Mesendoderm (in vitro differentiated cells): Measurements from ENCODE around the gene CRADD.
"Not testable (repeated sequence)": the region's sequence is repeated elsewhere in the genome, so short reads cannot be mapped to it uniquely, and the experiment has no call there.

Source experiments
- DNase-seq: peaks from one replicate; pipeline ENCODE4 v3.0.0; 2013
- H2AK5ac ChIP-seq: 2 replicates; pipeline ENCODE4 v1.6.1; 2013; ENCODE audit warnings: low read length, inconsistent platforms
- H2BK120ac ChIP-seq: 2 replicates; pipeline ENCODE4 v1.6.1; 2013; ENCODE audit warnings: low read depth, mild to moderate bottlenecking, low read length, moderate library complexity, mixed read lengths
- H2BK15ac ChIP-seq: replicated peaks from 2 replicates; pipeline ENCODE4 v1.6.1; 2013; ENCODE audit warnings: low read depth, mild to moderate bottlenecking, moderate library complexity
- H2BK5ac ChIP-seq: 2 replicates; pipeline ENCODE4 v1.6.1; 2013; ENCODE audit warnings: low read length, inconsistent platforms
- H3K18ac ChIP-seq: 2 replicates; pipeline ENCODE4 v1.6.1; 2013; ENCODE audit warnings: mild to moderate bottlenecking, low read length, mixed read lengths
- H3K23ac ChIP-seq: one replicate; pipeline ENCODE4 v1.6.1; 2013; ENCODE audit warnings: low read length
- H3K27ac ChIP-seq: 2 replicates; pipeline ENCODE4 v1.5.1; 2013; ENCODE audit warnings: low read depth, mild to moderate bottlenecking, inconsistent platforms, low read length, moderate library complexity
- H3K27me3 ChIP-seq: 2 replicates; pipeline ENCODE4 v1.6.1; 2013; ENCODE audit warnings: low read length, control low read depth, mild to moderate bottlenecking, inconsistent platforms; ENCODE audit not compliant: insufficient read depth, poor library complexity
- H3K36me3 ChIP-seq: 2 replicates; pipeline ENCODE4 v1.6.1; 2013; ENCODE audit warnings: low read length, inconsistent platforms; ENCODE audit not compliant: control insufficient read depth, insufficient read depth
- H3K4ac ChIP-seq: one replicate; pipeline ENCODE4 v1.6.1; 2013; ENCODE audit warnings: low read depth, mild to moderate bottlenecking, low read length, moderate library complexity
- H3K4me1 ChIP-seq: 2 replicates; pipeline ENCODE4 v1.6.1; 2013; ENCODE audit warnings: low read depth, low read length, inconsistent platforms; ENCODE audit not compliant: control insufficient read depth
- H3K4me2 ChIP-seq: 2 replicates; pipeline ENCODE4 v1.6.1; 2013; ENCODE audit warnings: low read length
- H3K4me3 ChIP-seq: 2 replicates; pipeline ENCODE4 v1.5.1; 2013; ENCODE audit warnings: mild to moderate bottlenecking, low read length
- H3K56ac ChIP-seq: one replicate; pipeline ENCODE4 v1.6.1; 2013; ENCODE audit warnings: low read length
- H3K79me1 ChIP-seq: 2 replicates; pipeline ENCODE4 v1.6.1; 2013; ENCODE audit warnings: low read length, inconsistent platforms
- H3K79me2 ChIP-seq: 2 replicates; pipeline ENCODE4 v1.6.1; 2013; ENCODE audit warnings: mild to moderate bottlenecking, low read length; ENCODE audit not compliant: control insufficient read depth, insufficient read depth
- H3K9ac ChIP-seq: 2 replicates; pipeline ENCODE4 v1.6.1; 2013; ENCODE audit warnings: low read length, inconsistent platforms
- H4K5ac ChIP-seq: one replicate; pipeline ENCODE4 v1.6.1; 2013; ENCODE audit warnings: low read length
- H4K8ac ChIP-seq: one replicate; pipeline ENCODE4 v1.6.1; 2013; ENCODE audit warnings: low read depth, mild to moderate bottlenecking, control low read depth, low read length, moderate library complexity
- WGBS: extraction: QIAGEN DNeasy Blood & Tissue Kit; methylation state at CpG from one replicate; pipeline ENCODE4 v1.1.7; 2013; ENCODE audit warnings: low lambda C conversion rate, missing lambda C conversion rate; ENCODE audit not compliant: insufficient coverage; ENCODE audit errors: extremely low coverage; 5-methylcytosine and 5-hydroxymethylcytosine counted together

CRADD gene

GRCh38 chr12:93707836-93708235 is 30.7 kb downstream of the CRADD start:
- H3K27ac ChIP-seq: no peak overlapping the region
- H3K79me1 ChIP-seq: no peaks in the 10 kb centered on the region
- H3K23ac ChIP-seq: no peak overlapping the region
- no peak overlapping the region for H2BK120ac ChIP-seq
- H3K9ac ChIP-seq: no peak overlapping the region
- WGBS: no CpG with 5 or more reads among the region's 1 CpG
- H3K56ac ChIP-seq: no peak overlapping the region
- H3K79me2 ChIP-seq: no peaks in the 10 kb centered on the region
- H2BK15ac ChIP-seq: no peak overlapping the region
- H2AK5ac ChIP-seq: no peak overlapping the region
- no peak overlapping the region for H3K4ac ChIP-seq
- H3K4me2 ChIP-seq: no peak overlapping the region
- no peak for DNase-seq
- H3K36me3 ChIP-seq: no peaks in the 10 kb centered on the region
- H2BK5ac ChIP-seq: no peak overlapping the region
- no peaks in the 10 kb centered on the region for H3K4me1 ChIP-seq
- H4K8ac ChIP-seq: no peak overlapping the region
- no peak overlapping the region for H3K18ac ChIP-seq
- H4K5ac ChIP-seq: no peak overlapping the region
- no peaks in the 10 kb centered on the region for H3K27me3 ChIP-seq
- H3K4me3 ChIP-seq: no peak overlapping the region

- Histone ChIP-seq H2BK5ac (no peak overlapping the region), H3K18ac (no peak overlapping the region), H2BK15ac (no peak overlapping the region), H3K4me3 (no peak overlapping the region), H3K4me2 (no peak overlapping the region), H3K27ac (no peak overlapping the region), H2AK5ac (no peak overlapping the region), H3K4me1 (no peaks in the 10 kb centered on the region), H4K8ac (no peak overlapping the region), H3K9ac (no peak overlapping the region), H3K79me1 (no peaks in the 10 kb centered on the region), H3K27me3 (no peaks in the 10 kb centered on the region), H4K5ac (no peak overlapping the region), H3K36me3 (no peaks in the 10 kb centered on the region), H3K4ac (no peak overlapping the region), H3K23ac (no peak overlapping the region), H3K79me2 (no peaks in the 10 kb centered on the region), H2BK120ac (no peak overlapping the region), H3K56ac (no peak overlapping the region)
- no peak for DNase-seq
- no CpG with 5 or more reads among the region's 2 CpGs for WGBS
These were observed 31.8 kb downstream of the CRADD start for GRCh38 chr12:93708952-93709351.

DNA sequence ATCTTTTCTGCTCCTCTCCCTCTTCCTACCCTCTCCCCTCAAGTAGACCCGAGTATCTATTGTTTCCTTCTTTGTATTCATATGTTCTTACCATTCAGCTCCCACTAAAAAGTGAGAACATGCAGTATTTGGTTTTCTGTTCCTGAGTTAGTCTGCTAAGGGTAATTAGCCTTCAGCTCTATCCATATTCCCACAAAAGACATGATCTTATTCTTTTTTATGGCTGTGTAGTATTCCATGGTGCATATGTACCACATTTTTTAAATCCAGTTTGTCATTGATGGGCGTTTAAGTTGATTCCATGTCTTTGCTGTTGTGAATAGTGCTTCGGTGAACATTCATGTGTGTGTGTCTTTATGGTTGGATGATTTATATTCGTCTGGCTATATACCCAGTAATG is 32.2 kb downstream of the CRADD start:
- Histone ChIP-seq H3K56ac (no peak overlapping the region), H3K79me2 (no peaks in the 10 kb centered on the region), H3K4me2 (no peak overlapping the region), H3K23ac (no peak overlapping the region), H2BK120ac (no peak overlapping the region), H3K18ac (no peak overlapping the region), H4K8ac (no peak overlapping the region), H3K4me1 (no peaks in the 10 kb centered on the region), H3K27ac (no peak overlapping the region), H3K4me3 (no peak overlapping the region), H3K36me3 (no peaks in the 10 kb centered on the region), H3K79me1 (no peaks in the 10 kb centered on the region), H2AK5ac (no peak overlapping the region), H2BK5ac (no peak overlapping the region), H3K9ac (no peak overlapping the region), H2BK15ac (no peak overlapping the region), H3K4ac (no peak overlapping the region), H4K5ac (no peak overlapping the region), H3K27me3 (no peaks in the 10 kb centered on the region)
- no peak for DNase-seq
- WGBS: no CpG with 5 or more reads among the region's 4 CpGs

DNA sequence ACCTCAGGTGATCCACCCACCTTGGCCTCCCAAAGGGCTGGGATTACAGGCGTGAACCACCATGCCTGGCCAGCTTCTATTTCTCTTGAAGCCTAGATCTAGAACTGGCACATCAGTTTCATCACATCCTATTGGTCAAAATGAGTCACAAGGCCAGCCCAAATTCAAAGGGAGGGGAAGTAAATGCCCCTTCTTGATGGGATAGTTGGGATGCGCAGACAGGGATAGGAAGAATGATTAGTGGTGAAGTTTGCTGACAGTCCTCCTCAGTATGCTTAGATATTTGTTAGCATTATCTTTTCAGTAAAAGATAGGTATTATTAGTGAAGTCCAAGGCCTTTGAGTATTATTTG is 33.4 kb downstream of the CRADD start:
- Histone ChIP-seq H3K56ac (no peak overlapping the region), H3K4ac (no peak overlapping the region), H3K79me1 (no peaks in the 10 kb centered on the region), H4K5ac (no peak overlapping the region), H3K79me2 (no peaks in the 10 kb centered on the region), H3K23ac (no peak overlapping the region), H3K36me3 (no peaks in the 10 kb centered on the region), H2BK120ac (no peak overlapping the region), H2BK15ac (no peak overlapping the region), H3K9ac (no peak overlapping the region), H2AK5ac (no peak overlapping the region), H3K18ac (no peak overlapping the region), H2BK5ac (no peak overlapping the region), H4K8ac (no peak overlapping the region), H3K27me3 (no peaks in the 10 kb centered on the region), H3K4me1 (no peaks in the 10 kb centered on the region), H3K4me3 (no peak overlapping the region), H3K27ac (no peak overlapping the region), H3K4me2 (no peak overlapping the region)
- WGBS: no CpG with 5 or more reads among the region's 2 CpGs
- no peak for DNase-seq

GRCh38 chr12:93711502-93711901 is 34.3 kb downstream of the CRADD start:
- H4K5ac ChIP-seq, H3K9ac ChIP-seq, H3K4ac ChIP-seq, H3K36me3 ChIP-seq, H3K79me2 ChIP-seq, H3K56ac ChIP-seq, H3K4me1 ChIP-seq, H2BK15ac ChIP-seq, H3K27me3 ChIP-seq, H3K4me3 ChIP-seq, H3K23ac ChIP-seq, H3K27ac ChIP-seq, H2BK5ac ChIP-seq, H2AK5ac ChIP-seq, H4K8ac ChIP-seq, H2BK120ac ChIP-seq, H3K79me1 ChIP-seq, H3K18ac ChIP-seq, H3K4me2 ChIP-seq, DNase-seq: not testable (repeated sequence)
- WGBS: no CpG with 5 or more reads among the region's 1 CpG

DNA sequence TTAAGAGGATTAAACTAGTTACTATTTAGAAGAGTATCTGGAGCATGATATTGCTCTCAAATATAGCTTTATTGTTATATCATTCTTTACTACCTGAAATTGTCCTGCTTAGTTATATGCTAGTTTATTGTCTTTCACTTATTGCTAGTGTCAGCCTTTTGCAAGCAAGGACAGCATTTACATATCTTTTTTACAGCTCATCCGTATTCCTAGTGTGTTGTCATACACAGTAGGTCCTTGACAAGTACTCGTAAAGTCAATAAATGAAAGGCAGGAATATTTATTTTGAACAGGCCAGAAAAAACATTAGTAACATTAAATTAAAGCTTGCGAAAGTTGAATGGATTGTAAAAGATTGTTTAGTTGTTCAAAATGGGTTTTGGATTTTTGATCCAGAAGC is 35.0 kb downstream of the CRADD start:
- Histone ChIP-seq H3K23ac (no peak overlapping the region), H2BK5ac (no peak overlapping the region), H3K4me1 (no peaks in the 10 kb centered on the region), H3K79me2 (no peaks in the 10 kb centered on the region), H3K27me3 (no peaks in the 10 kb centered on the region), H3K36me3 (no peaks in the 10 kb centered on the region), H3K56ac (no peak overlapping the region), H2BK120ac (no peak overlapping the region), H3K4ac (no peak overlapping the region), H4K5ac (no peak overlapping the region), H3K79me1 (no peaks in the 10 kb centered on the region), H3K18ac (no peak overlapping the region), H2BK15ac (no peak overlapping the region), H3K9ac (no peak overlapping the region), H2AK5ac (no peak overlapping the region), H3K4me3 (no peak overlapping the region), H3K27ac (no peak overlapping the region), H4K8ac (no peak overlapping the region), H3K4me2 (no peak overlapping the region)
- no peak for DNase-seq
- WGBS: 100% methylated on average over 1 of the region's 3 CpGs
